ENCODE data around the gene GPR55. TPM values are rescaled to one million over a fixed set of nuclear protein-coding genes. Genes with fewer than 3 reads are reported as not detected.

The GPR55 gene
- total RNA-seq, 1 experiment from 2014 or later: not detected

DNA sequence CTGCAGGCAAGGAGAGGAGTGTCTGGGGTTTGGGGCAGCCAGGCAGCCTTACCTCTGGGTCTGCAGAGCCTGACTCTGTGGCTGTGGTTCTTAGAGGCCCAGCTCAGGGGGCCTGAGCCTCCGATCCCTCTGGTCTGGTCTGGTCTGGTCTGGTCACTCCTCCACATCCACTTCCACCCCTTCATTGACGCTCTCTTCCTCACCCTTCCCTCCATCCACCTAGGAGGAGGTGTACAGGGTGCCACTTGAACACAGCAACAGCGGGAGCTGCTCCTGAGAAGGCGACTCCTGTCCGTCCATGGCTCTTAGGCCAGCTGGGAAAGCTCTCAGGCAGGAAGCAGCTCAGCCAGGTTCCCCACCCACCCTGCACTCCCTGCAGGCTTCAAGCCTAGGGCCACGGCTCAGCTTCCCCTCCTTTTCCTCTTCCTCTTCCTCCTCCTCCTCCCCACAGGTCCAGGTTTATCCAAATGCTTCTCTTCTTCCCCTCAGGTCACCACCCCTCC is 16.9 kb downstream of the GPR55 start:
- Mint-ChIP-seq H3K27me3 (ENCODE audit: insufficient read depth, unreplicated experiment) (no peaks in the 10 kb centered on the region), H3K9me3 (ENCODE audit: unreplicated experiment) (no peaks in the 10 kb centered on the region), H3K4me1 (ENCODE audit: low read depth, unreplicated experiment) (peaks cover 8% of the 10 kb centered on the region), H3K36me3 (ENCODE audit: insufficient read depth, unreplicated experiment) (no peaks in the 10 kb centered on the region), H3K27ac (ENCODE audit: unreplicated experiment) (no peak overlapping the region), H3K4me3 (ENCODE audit: unreplicated experiment) (no peak overlapping the region)
- H3K4me3 ChIP-seq (ENCODE audit: low read depth, low read length): no peak overlapping the region
- DNase-seq: no peak
- ChIA-PET POLR2A (no interaction called here), CTCF (interaction anchor here (1.1 kb wide), 1 partner anchor 84 kb away, joined by 3 read pairs; no protein-coding TSS in a partner anchor)
- BruUV-seq (replicated peaks): no TSS peak
- TF ChIP-seq, protein P1, sequence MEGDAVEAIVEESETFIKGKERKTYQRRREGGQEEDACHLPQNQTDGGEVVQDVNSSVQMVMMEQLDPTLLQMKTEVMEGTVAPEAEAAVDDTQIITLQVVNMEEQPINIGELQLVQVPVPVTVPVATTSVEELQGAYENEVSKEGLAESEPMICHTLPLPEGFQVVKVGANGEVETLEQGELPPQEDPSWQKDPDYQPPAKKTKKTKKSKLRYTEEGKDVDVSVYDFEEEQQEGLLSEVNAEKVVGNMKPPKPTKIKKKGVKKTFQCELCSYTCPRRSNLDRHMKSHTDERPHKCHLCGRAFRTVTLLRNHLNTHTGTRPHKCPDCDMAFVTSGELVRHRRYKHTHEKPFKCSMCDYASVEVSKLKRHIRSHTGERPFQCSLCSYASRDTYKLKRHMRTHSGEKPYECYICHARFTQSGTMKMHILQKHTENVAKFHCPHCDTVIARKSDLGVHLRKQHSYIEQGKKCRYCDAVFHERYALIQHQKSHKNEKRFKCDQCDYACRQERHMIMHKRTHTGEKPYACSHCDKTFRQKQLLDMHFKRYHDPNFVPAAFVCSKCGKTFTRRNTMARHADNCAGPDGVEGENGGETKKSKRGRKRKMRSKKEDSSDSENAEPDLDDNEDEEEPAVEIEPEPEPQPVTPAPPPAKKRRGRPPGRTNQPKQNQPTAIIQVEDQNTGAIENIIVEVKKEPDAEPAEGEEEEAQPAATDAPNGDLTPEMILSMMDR (IDR thresholded peaks at IDR 0.05; ENCODE audit: insufficient read depth in 1 of 2, low read depth in 1 of 2, low read length in 1 of 2, severe bottlenecking in 1 of 2, unreplicated experiment in 1 of 2): no peak
- intact Hi-C loops (cut with micrococcal nuclease; ENCODE audit: unreplicated experiment): no loop called here
- no peaks in the 10 kb centered on the region for H3K4me1 ChIP-seq
- H3K27me3 ChIP-seq (replicated peaks; ENCODE audit: control insufficient read depth, insufficient read depth, low read length): no peaks in the 10 kb centered on the region
- no peaks in the 10 kb centered on the region for H3K9me3 ChIP-seq
- no peaks in the 10 kb centered on the region for H3K36me3 ChIP-seq (ENCODE audit: control insufficient read depth, insufficient read depth, low read length)

DNA sequence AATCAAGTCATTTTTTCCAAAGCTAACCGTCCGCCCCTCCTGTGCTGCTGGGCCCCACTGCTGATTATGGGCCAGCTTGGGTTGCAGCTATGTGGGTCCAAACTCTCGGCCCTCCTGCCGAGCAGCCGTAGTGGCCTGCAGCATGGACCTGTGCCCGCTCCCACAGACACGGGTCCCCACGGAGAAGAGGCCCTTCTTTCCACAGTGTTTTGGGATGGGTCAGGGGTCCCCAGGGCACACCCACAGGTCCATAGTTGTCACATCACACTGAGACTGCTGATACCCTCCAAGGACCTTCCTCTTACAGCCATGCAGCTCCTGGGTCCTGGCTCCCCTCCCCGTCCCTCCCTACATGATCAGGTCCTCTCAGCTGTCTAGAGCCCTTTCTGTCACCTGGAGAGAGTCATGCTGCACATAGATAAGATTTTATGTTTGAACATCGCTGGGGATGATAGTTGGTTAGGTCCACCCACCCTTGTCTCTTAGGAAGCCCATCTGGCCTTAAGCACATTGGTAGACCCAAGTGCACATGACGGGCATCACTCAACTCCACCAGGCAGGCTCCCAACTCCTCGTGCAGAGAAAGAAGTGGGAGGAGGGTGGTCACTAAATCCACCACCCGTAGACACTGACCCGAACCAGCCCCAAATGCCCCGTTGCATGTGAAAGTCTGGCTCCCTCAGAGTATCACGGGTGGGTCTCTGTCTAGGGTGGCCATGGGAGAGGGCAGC is 17.5 kb downstream of the GPR55 start:
- no peaks in the 10 kb centered on the region for H3K9me3 Mint-ChIP-seq (ENCODE audit: unreplicated experiment)
- intact Hi-C loops (cut with micrococcal nuclease; ENCODE audit: unreplicated experiment): no loop called here
- CTCF ChIA-PET: interaction anchor here (1.1 kb wide), 1 partner anchor 83 kb away, joined by 3 read pairs; no protein-coding TSS in a partner anchor
- POLR2A ChIA-PET: no interaction called here
- no peak overlapping the region for H3K27ac Mint-ChIP-seq (ENCODE audit: unreplicated experiment)
- no peak overlapping the region for H3K4me3 Mint-ChIP-seq (ENCODE audit: unreplicated experiment)
- TF ChIP-seq, protein P1 (IDR thresholded peaks at IDR 0.05; ENCODE audit: insufficient read depth in 1 of 2, low read depth in 1 of 2, low read length in 1 of 2, severe bottlenecking in 1 of 2, unreplicated experiment in 1 of 2): no peak
- no peaks in the 10 kb centered on the region for H3K9me3 ChIP-seq
- no peaks in the 10 kb centered on the region for H3K27me3 ChIP-seq (replicated peaks; ENCODE audit: control insufficient read depth, insufficient read depth, low read length)
- no peak for DNase-seq
- no TSS peak for BruUV-seq (replicated peaks)
- no peaks in the 10 kb centered on the region for H3K4me1 ChIP-seq
- H3K4me1 Mint-ChIP-seq (ENCODE audit: low read depth, unreplicated experiment): peaks cover 8% of the 10 kb centered on the region
- no peaks in the 10 kb centered on the region for H3K27me3 Mint-ChIP-seq (ENCODE audit: insufficient read depth, unreplicated experiment)
- no peak overlapping the region for H3K4me3 ChIP-seq (ENCODE audit: low read depth, low read length)
- H3K36me3 Mint-ChIP-seq (ENCODE audit: insufficient read depth, unreplicated experiment): no peaks in the 10 kb centered on the region
- no peaks in the 10 kb centered on the region for H3K36me3 ChIP-seq (ENCODE audit: control insufficient read depth, insufficient read depth, low read length)

DNA sequence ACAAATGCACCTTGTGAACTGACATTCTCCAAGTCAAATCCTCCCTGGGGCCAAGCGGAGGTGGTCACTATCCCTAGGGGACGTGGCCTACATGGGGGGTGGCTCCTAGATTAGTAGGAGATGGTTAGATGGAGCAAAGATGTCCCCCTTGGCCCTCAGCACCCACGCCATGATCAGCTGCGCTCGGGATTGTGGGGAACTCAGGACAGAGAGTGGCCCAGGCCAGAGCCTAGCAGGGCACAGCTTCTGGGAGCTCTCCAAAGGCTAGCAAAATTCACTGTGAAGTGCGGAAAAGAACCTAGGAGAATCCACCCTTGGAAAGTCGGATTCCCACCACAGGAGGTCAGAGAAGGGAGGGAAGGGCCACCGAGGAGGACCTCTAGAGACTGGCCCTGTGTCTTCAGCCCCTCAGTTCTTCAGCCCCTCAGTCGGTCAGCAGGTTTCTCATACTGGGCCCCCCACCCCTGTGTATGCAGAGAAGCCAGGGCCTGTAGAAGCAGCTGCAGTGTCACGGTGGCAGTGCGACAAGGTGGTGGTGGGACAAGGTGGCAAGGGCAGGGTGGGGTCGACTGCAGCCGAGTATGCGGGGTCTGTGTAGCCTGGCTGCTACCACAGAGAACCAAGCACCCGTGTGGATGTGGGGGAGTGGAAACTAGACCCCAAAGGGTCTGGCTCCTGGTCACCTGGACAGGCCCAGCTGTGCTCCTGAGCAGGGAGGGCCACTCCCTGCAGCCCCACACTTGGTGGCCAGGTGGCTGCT is 18.4 kb downstream of the GPR55 start:
- H3K27ac Mint-ChIP-seq (ENCODE audit: unreplicated experiment): no peak overlapping the region
- H3K27me3 ChIP-seq (replicated peaks; ENCODE audit: control insufficient read depth, insufficient read depth, low read length): no peaks in the 10 kb centered on the region
- CTCF ChIA-PET: no interaction called here
- no peaks in the 10 kb centered on the region for H3K36me3 Mint-ChIP-seq (ENCODE audit: insufficient read depth, unreplicated experiment)
- H3K4me1 Mint-ChIP-seq (ENCODE audit: low read depth, unreplicated experiment): peaks cover 8% of the 10 kb centered on the region
- H3K36me3 ChIP-seq (ENCODE audit: control insufficient read depth, insufficient read depth, low read length): no peaks in the 10 kb centered on the region
- POLR2A ChIA-PET: no interaction called here
- H3K9me3 ChIP-seq: no peaks in the 10 kb centered on the region
- no peak overlapping the region for H3K4me3 ChIP-seq (ENCODE audit: low read depth, low read length)
- BruUV-seq (replicated peaks): no TSS peak
- no peaks in the 10 kb centered on the region for H3K27me3 Mint-ChIP-seq (ENCODE audit: insufficient read depth, unreplicated experiment)
- H3K4me1 ChIP-seq: no peaks in the 10 kb centered on the region
- no peak for DNase-seq
- H3K9me3 Mint-ChIP-seq (ENCODE audit: unreplicated experiment): no peaks in the 10 kb centered on the region
- H3K4me3 Mint-ChIP-seq (ENCODE audit: unreplicated experiment): no peak overlapping the region
- TF ChIP-seq, protein P1 (IDR thresholded peaks at IDR 0.05; ENCODE audit: insufficient read depth in 1 of 2, low read depth in 1 of 2, low read length in 1 of 2, severe bottlenecking in 1 of 2, unreplicated experiment in 1 of 2): no peak
- intact Hi-C loops (cut with micrococcal nuclease; ENCODE audit: unreplicated experiment): no loop called here
